Astrocyte of the cerebellum (primary cell): ENCODE results near the gene RRP1.

Experiments
- DNase-seq: peaks from one replicate; pipeline ENCODE4 v3.0.0-alpha.2; 2011; ENCODE audit warnings: low read depth
- H3K4me3 ChIP-seq: 2 replicates; pipeline ENCODE4 v1.5.1; 2011; ENCODE audit warnings: mild to moderate bottlenecking, low read depth, low read length, moderate library complexity
- CTCF ChIP-seq: IDR thresholded peaks from 2 replicates; pipeline ENCODE4 v1.5.1; 2012; ENCODE audit warnings: low read length, low read depth, moderate library complexity, mild to moderate bottlenecking; ENCODE audit errors: missing control alignments
- in situ Hi-C: cut with HindIII; loops from 2 replicates; pipeline ENCODE4 v1.10.0; 2017; ENCODE audit warnings: low sequenced_read_pairs

Gene RRP1

DNA sequence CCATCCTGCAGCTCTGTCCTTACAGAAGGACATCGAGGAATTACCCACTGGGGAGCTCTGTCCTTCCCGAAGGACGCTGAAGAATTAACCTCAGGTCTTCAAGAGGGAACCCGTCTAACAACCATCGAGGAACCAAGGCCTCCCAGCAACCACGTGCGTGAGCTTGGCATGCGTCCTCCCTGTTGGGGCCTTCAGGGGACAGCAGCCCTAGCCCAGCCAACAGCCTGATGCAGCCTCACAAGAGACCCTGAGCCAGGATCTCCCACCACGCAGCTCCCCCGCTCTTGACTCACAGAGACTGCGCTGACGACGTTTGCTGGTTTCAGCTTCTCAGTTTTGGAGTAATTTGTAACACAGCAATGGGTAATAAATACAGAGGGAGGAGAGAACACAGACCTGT lies 56.0 kb downstream of the RRP1 start:
- TF ChIP-seq CTCF: no peak
- no peak for DNase-seq
- H3K4me3 ChIP-seq: no peak overlapping the region
- in situ Hi-C loops: no loop called here

GRCh38 chr21:43846430-43846829 lies 57.1 kb downstream of the RRP1 start:
- DNase-seq: no peak
- H3K4me3 ChIP-seq: no peak overlapping the region
- no peak for TF ChIP-seq CTCF
- in situ Hi-C loops: no loop called here

DNA sequence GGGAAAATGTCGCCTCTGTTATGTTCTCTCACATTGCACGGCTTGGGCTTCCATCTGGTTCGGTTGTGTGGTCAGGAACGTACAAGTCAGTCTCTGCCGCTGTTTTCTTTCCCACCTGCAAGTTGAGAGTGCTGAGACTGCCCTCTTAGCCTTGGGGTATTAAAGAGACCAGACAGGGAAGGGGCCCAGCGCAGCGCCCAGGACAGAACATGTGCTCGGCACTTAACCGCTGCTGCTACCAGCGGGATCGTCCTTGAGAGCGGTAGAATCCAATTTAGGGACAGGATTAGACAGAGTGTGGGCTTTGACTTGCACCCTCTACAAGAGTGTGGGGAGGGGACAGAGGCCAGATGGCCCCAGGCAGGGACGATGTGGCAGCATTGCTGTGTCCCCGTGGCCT lies 57.9 kb downstream of the RRP1 start:
- DNase-seq: no peak
- in situ Hi-C loops: no loop called here

DNA sequence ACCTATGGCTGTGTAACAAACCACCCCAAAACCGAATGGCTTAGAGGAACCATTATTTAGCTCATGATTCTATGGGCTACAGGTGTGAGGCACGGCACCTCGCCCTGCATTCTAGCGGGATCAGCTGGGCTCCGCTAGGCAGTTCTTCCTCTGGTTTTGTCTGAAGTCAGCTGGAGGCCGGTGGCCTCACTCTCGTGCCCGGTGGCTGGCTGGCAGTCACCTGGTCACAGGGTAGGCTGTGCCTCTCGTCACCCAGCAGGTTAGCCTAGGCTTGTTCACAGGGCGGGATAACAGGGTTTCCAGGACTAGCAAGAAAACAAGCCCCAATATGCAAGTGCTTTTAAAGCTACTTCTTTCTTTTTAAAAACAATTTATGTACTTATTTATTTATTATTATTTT lies 59.4 kb downstream of the RRP1 start:
- in situ Hi-C loops: no loop called here
- TF ChIP-seq CTCF: no peak
- no peak for DNase-seq
- no peak overlapping the region for H3K4me3 ChIP-seq

More for the DNA sequence above, 57.9 kb downstream of the RRP1 start:
- H3K4me3 ChIP-seq: no peak overlapping the region
- TF ChIP-seq CTCF: no peak

- no peak for DNase-seq
- in situ Hi-C loops: loop anchor here (25.0 kb wide), 1 partner anchor 87 kb away; no protein-coding TSS in a partner anchor
- TF ChIP-seq CTCF: no peak
- no peak overlapping the region for H3K4me3 ChIP-seq
Observed at GRCh38 chr21:43849532-43850299, 60.3 kb downstream of the RRP1 start.

DNA sequence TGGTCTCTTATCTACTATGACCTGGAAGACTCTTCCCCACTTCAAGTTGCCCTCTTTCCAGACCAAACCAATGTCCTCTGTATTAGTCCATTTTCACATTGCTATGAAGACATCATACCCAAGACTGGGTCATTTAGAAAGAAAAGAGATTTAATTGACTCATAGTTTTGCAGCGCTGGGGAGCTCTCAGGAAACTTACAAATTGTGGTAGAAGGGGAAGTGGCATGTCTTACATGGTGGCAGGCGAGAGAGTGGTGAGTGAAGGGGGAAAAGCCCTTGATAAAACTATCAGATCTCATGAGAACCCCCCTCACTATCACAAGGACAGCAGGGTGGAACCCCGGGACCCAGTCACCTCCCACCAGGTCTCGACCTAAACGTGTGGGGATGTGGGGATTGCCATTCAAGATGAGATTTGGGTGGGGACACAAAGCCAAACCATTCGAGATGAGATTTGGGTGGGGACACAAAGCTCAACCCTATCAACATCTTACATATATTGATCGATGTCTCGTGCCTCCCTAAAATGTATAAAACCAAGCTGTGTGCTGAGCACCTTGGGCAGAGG lies 61.4 kb downstream of the RRP1 start:
- DNase-seq: no peak
- in situ Hi-C loops: loop anchor here (25.0 kb wide), 1 partner anchor 89 kb away; no protein-coding TSS in a partner anchor
- no peak for TF ChIP-seq CTCF
- H3K4me3 ChIP-seq: no peak overlapping the region
